ENCODE measurements around the gene NME9.

The NME9 gene

GRCh38 chr3:138270245-138270644 is 59.4 kb downstream of the NME9 start:
- no peak for DNase-seq

- no peak for DNase-seq
Measured at GRCh38 chr3:138267083-138267482, 62.6 kb downstream of the NME9 start.

GRCh38 chr3:138265745-138266144 is 63.9 kb downstream of the NME9 start:
- DNase-seq = no peak

GRCh38 chr3:138263104-138263503 is 66.5 kb downstream of the NME9 start:
- DNase-seq = no peak

GRCh38 chr3:138260611-138261010 is 69.0 kb downstream of the NME9 start:
- no peak for DNase-seq

GRCh38 chr3:138259126-138259525 is 70.5 kb downstream of the NME9 start:
- no peak for DNase-seq

GRCh38 chr3:138257986-138258385 is 71.7 kb downstream of the NME9 start:
- no peak for DNase-seq

- no peak for DNase-seq
Measured at GRCh38 chr3:138256022-138256421, 73.6 kb downstream of the NME9 start.

GRCh38 chr3:138254216-138254615 is 75.4 kb downstream of the NME9 start:
- no peak for DNase-seq

GRCh38 chr3:138253609-138254008 is 76.0 kb downstream of the NME9 start:
- no peak for DNase-seq
